HepG2 (cell line): ENCODE measurements around the gene NXPH1.

Source experiments
- BRF2 ChIP-seq: sonication (generic); formaldehyde crosslinking; IDR thresholded peaks from 2 replicates; pipeline ENCODE4 v1.8.1; 2022; ENCODE audit warnings: mild to moderate bottlenecking, missing genetic modification reagents
- EEA1 ChIP-seq: sonication (generic); formaldehyde crosslinking; IDR thresholded peaks from 2 replicates; pipeline ENCODE4 v1.5.1; 2020; ENCODE audit warnings: mild to moderate bottlenecking, missing genetic modification reagents, borderline replicate concordance
- HIVEP1 ChIP-seq: sonication (generic); formaldehyde crosslinking; IDR thresholded peaks from 2 replicates; pipeline ENCODE4 v1.4.0; 2020; ENCODE audit warnings: mild to moderate bottlenecking, missing genetic modification reagents
- KDM4B ChIP-seq: sonication (generic); formaldehyde crosslinking; IDR thresholded peaks from 2 replicates; pipeline ENCODE4 v1.4.0; 2020; ENCODE audit warnings: missing genetic modification reagents
- KLF13 ChIP-seq: sonication (generic); formaldehyde crosslinking; IDR thresholded peaks from 2 replicates; pipeline ENCODE4 v1.4.0; 2020; ENCODE audit warnings: mild to moderate bottlenecking, missing genetic modification reagents
- POLR2AphosphoS5 ChIP-seq: IDR thresholded peaks from 2 replicates; pipeline ENCODE4 v1.6.1; 2012; ENCODE audit warnings: low read depth, low read length
- RFX5 ChIP-seq: IDR thresholded peaks from 2 replicates; pipeline ENCODE4 v1.6.1; 2011; ENCODE audit warnings: low read depth, low read length, improper control_type of control experiment
- ZBTB33 ChIP-seq: sonication (generic); formaldehyde crosslinking; IDR thresholded peaks from 2 replicates; pipeline ENCODE4 v1.4.0; 2020; ENCODE audit warnings: missing genetic modification reagents
- ZNF124 ChIP-seq: sonication (generic); formaldehyde crosslinking; IDR thresholded peaks from 2 replicates; pipeline ENCODE4 v1.4.0; 2020; ENCODE audit warnings: missing genetic modification reagents
- ZNF446 ChIP-seq: sonication (generic); formaldehyde crosslinking; IDR thresholded peaks from 2 replicates; pipeline ENCODE4 v1.5.0; 2020; ENCODE audit warnings: mild to moderate bottlenecking, missing genetic modification reagents
- ZNF777 ChIP-seq: sonication (generic); formaldehyde crosslinking; IDR thresholded peaks from 2 replicates; pipeline ENCODE4 v1.4.0; 2020; ENCODE audit warnings: missing genetic modification reagents

GRCh38 chr7:8751557-8752231 lies 318.3 kb downstream of the NXPH1 start:
- no peak for TF ChIP-seq BRF2
- TF ChIP-seq POLR2AphosphoS5: no peak
- no peak for TF ChIP-seq HIVEP1 (CRISPR knock-in tag)
- TF ChIP-seq ZNF777 (CRISPR knock-in tag): no peak
- TF ChIP-seq EEA1 (CRISPR knock-in tag): no peak
- no peak for TF ChIP-seq ZNF446
- no peak for TF ChIP-seq ZNF124
- no peak for TF ChIP-seq KDM4B (CRISPR knock-in tag)
- no peak for TF ChIP-seq RFX5
- no peak for TF ChIP-seq ZBTB33
- no peak for TF ChIP-seq KLF13 (CRISPR knock-in tag)
